Fibroblast of peridontal ligament (primary cell): ENCODE results near the gene CCDC70.
"Not testable (repeated sequence)": the region's sequence is repeated elsewhere in the genome, so short reads cannot be mapped to it uniquely, and the experiment has no call there.

ENCODE experiments used
- DNase-seq: peaks from one replicate; pipeline ENCODE4 v3.0.0-alpha.2; 2010; ENCODE audit errors: extremely low read depth

Gene CCDC70

DNA sequence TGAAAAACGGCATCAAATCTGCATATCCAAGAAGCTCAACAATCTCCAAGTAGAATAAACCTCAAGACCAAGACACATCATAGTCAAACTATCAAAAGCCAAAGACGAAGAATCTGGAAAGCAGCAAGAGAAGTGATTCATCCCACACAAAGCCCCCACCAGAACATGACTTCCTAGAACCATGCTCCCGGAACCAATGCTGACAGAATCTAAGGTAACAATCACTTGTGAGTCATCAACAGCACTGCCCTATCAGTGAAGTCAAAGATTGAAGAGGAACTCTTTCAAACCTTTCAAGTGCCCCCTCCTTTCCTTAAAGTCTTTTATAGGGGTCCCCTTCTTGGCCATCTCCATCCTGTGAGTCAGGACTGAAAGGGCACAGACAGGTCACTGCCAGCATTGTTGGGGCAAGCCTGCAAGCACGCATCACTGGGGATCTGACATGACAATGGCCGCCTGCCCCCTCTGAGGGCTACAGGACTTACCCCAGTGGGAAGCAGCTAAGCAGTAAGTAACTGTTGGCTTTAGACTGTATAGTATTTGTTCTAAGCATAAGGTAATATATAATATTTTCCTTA is at the start of gene CCDC70:
TSS of gene CCDC70 (plus strand) at position 247 of the 578 bp plus-strand sequence. CDS start 3,443 bp downstream, outside the sequence.
- no peak for DNase-seq

DNA sequence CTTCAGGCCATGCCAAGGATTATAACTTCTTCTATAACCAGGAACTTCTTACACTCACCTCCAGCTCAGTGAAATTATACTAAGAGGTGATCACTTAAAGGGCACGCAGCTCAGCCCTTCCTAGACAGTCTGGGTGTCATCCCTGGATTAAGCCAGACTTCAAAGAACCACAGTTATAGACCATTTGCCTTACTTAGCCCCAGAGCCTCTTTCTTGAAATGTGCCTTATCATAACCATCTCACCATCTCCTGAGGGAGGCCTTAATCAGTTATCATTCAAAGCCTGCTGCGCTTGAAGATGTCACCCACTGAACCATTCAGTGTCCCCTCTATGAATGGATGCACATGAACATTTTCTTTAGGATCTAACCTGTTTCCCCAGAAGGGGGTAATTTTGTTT is 47.7 kb upstream of the CCDC70 start:
- DNase-seq, result no peak

DNA sequence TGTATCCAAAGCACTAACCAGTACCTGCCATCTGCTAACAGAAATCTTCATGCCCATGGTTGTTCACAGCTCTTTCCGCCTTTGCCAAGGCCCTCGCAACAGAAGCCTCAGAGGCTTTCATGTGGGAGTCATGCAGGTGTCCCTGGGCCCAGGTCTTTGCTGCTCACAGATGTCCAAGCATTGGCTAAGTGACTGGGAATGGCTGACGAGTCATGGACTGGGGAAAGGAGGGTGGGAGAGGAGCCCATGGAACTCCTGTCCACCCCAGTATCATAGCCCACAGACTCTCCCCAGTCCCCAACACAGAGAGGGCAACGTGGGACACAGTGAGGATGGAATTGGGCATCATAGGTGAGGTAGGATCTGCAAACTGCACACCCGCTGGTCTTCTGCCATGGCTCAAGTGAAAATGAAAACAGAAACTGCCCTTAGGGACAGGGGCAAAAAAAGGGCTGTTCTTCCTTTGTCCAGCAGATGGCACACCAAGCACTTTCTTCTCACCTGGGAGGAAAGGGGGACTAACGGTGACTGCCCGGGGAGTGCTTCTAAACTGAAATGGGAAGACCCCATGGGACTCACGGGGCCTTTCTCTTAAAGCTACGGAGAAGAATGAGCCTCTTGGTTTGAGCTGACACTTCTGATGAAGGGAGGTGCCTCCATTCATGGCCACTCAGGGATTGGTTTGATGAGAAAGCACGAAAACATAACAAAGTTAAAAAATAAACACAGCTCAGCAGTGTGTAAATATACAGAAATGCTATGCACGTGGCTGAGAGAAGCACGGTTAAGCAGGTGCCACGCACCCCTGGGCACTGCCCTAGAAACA is 46.7 kb upstream of the CCDC70 start:
- DNase-seq, result peak; percentile 54

DNA sequence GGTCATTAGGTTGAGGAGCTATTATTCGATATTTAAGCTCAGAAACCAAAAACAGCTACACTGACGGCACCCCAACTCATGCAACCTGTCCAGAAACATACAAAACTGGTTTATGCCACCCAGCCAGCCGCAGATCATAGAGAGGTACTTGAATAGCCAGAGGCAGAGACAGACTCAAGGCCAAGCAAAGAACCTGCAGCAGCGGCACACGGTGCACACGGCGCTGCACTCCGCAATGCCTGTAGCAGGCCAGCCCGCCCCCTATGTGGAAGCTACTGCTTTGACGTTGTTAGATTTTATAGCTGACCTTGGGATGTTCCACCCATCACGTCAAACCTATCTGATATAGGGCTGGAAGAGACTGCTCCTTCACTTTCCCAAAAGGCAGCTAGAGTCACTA is 45.9 kb upstream of the CCDC70 start:
- DNase-seq, result no peak

DNA sequence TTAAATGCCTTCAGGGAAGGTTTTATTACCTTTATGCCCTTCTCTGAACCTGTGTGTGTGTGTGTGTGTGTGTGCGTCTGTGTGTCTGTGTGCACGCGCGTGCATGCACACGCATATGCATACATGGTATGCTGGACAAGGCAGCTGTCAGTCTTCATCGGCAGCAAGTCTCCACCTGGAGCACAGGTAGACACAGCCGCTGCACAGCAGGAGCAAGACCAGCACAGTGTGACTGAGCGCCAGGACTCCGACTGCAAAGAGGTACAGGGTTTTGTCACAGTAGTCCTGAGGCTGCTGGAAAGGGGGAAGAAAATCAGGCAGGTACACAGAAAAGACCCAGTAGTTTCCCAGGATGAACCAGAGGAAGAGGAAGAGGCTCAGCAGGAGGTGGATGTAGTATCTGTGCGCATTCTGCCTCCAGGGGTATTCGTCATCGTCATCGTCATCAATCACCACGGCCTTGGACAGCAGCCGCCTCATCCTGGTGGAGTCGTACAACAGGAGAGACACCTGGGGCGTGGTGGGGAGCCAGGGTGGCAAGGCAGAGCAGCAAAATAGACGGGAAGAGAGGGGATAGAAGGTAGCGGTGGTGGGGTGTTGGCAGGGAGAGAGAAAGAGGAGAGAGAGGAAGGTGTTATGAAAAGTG is 45.0 kb upstream of the CCDC70 start:
- DNase-seq, result no peak

DNA sequence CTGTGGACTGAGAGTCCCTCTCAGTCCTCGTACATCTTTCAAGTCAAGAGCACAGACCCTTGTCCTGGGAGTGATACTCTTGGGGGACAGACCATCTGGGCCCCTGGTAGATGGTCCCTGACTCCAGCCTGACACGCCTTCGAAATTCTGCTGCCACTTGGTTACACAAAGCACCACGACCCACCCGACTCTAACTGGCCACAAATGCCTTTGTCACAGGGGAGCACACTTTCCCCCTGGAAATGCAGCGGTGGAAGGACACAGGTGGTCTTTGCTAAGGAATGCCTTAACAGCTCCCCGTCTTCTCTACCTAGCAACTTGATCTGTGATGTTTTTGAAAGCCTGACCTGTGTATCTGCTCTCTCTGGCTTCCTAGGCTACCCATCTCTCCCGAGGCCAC is 44.1 kb upstream of the CCDC70 start:
- no peak for DNase-seq

DNA sequence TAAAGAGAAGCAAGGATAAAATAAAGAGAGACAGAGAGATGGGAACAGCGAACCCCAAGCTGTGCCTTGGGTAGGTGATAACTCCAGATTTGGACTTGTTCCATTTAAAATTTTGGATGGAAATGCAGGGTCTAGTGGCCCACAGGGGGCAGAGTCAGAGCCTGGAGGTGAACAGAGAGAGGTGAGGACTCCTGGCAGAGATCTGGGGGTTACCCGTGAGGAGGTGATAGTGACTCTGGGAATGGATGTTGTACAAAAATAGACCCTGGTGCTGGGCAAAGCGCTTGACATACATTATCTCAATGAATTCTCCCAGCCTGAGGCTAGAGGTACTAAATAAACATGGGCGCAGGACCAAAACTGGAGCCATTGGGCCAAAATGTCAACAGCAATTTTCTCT is 43.5 kb upstream of the CCDC70 start:
- no peak for DNase-seq

DNA sequence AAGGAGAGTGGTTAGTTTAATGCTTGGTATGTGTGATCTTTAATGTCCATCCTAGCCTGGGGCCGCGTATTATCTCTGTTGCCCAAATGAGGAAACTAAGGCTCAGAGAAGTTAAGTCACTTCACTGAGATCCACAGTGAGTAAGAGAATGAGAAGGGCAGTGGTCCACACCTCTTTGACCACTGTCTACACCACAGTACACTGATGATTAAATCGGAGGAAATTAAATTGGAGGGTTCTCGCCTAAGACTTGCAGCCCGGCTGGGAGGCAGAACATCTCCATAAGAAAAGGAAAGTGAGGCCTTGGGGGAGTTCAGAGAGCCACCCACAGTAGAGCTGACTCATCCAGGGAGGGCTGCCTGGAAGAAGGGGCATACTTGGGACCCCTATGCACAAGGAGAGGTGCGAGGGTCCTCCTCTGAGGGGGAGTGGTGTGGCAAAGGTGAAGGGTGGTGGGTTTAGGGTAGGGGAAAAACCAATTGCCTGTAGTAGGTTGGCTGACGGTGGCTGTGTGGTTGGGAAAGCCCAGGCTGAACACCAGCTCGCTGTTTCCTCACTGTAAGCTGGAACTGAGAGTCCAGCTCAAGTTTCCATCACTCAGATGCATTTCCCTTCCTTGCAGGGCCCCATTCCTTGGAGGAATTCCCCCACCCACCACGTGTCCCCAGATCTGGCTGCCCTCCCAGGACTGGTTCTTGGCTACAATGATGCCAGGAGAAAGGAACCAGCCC is 42.8 kb upstream of the CCDC70 start:
- DNase-seq, result peak; percentile 49

DNA sequence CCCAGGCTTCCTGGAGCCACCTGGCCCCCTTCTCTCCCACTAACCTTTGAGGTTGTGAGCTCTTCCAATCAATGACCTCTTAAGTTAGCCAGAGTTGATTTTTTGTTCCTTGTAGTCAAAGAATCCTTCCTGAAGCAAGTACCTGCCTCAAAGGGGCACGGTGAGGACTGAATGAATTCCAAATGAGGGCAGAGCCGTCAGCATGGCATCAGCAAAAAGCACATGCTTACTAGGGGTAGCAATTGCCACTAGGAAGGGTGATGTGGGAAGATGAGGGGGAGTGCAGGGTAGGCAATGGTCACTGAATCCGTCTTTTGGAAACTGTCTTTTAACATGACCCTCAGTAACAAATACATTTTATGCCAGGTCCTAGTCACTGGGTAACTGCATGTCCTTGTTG is 42.2 kb upstream of the CCDC70 start:
- DNase-seq, result no peak

DNA sequence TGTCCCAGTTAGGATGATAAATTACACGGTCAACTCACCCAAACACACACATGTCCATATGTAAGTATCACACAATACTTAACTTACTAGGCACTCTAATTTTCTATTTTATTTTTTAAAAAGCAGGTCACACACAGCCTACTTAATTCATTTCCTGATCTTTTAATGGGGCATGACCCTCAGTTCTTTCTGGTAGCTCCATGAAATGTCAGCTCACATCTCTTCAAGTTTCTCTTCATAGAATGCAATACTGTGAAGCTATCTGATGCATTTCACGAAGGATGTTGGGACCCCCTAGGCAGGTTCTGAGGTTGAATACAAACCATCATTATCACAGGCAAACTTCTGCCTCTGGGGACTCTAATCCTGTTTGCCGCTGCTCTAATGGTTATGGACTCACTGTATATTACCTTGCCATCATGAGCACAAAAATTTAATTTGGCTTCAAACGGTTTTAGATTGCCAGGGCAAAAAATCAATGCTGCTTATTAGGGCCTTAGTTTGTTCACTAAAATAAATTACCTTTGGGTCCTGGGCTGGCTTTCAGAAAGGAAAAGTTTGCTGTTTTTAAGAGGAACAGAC is 41.7 kb upstream of the CCDC70 start:
- no peak for DNase-seq

DNA sequence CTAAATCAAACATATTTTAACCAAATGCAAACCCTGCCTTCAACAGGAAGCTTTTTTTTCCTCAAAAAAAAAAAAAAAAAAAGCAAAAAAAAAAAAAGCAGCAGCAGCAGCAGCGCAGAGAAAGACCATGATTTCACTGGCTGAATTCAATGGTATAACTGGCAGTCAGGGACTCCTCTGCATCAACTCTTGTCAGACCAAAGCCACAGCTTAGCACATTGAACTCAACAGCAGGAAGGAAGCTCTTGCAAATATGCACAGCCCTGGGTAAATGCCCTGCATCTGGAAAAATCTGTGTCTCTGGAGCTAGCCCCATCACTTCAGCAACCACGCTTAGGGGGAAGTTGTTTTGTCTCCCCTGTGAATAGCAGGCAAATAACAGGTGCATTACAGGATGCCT is 40.2 kb upstream of the CCDC70 start:
- DNase-seq, result no peak

DNA sequence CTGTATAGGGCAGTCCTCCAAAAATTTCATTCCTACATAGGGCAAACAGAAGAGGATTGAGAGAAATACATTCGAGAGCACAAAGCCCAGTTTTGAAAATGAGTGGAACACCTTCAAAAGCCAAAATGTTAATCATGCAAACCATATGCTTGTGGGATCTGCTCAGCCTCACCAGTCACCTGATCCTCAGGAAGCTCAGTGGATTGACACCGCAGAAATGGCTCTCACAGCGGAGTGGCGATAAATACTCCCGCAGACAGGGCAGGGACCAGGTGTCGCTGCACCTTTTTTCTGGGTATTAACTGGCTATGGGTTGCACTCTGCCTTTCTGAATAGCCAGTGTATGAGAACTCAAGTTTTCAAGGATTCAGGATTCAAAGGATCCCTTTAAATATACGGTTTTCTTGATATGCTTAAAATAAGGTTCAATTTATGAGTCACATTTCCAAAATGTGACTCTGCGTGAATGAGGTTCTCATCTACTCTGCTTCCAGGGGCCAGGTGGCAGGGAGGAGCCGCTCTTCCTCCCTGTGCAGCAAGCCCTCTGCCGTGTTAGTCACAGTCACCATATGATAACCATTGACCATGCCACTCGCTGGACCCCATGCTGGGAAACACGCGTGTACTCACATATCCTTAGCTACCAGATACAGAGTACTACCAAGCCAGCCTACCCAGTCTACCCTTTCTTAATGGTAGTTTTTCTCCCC is 39.5 kb upstream of the CCDC70 start:
- DNase-seq, result no peak

DNA sequence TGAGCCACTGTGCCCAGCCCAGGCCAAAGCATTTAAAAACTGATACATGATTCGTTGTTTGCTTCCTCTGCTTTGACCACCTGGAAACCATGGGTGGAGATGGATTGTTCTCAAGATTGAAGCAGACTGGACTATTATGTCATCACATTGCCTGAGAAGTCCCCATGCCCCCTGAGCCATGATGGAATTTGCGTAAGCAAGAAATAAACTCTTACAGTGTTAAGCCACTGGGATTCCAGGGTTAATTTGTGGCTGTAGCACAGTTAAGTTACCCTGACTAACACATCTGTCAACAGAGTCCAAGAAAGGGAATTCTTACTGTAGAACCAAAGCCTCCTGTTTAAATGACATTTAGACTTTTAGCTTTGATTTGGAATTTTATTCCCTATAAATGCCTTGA is 38.4 kb upstream of the CCDC70 start:
- DNase-seq, result no peak

DNA sequence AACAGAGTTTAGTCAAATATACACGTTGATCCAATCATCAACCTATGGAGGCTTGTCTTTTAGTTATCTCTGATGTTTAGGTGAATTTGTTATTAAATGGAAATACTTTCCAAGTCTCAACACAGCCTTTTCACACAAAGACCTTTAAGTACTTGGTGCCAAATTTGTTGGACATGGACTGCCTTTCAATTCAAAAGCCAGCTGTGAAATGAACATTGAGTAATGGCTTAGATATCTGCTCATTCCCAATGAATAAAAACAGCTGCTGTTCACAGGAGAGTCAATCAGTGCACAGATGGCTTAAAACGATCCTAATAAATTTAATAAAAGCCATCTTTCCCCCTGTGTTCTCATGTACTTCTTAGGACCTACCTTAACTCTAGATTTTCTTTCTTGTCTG is 37.9 kb upstream of the CCDC70 start:
- no peak for DNase-seq

DNA sequence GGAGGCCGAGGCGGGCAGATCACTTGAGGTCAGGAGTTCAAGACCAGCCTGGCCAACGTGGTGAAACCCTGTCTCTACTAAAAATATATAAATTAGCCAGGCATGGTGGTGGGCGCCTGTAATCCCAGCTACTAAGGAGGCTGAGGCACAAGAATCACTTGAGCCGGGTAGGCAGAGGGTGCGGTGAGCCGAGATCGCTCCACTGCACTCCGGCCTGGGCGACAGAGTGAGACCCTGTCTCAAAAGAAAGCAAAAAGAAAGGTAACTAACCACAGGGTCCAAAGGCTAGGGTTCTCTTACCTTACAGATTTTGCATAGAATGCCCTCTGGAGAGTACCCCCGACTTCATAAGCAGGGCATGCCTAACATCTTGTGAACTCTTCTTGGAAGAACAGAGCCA is 37.1 kb upstream of the CCDC70 start:
- not testable (repeated sequence) for DNase-seq

DNA sequence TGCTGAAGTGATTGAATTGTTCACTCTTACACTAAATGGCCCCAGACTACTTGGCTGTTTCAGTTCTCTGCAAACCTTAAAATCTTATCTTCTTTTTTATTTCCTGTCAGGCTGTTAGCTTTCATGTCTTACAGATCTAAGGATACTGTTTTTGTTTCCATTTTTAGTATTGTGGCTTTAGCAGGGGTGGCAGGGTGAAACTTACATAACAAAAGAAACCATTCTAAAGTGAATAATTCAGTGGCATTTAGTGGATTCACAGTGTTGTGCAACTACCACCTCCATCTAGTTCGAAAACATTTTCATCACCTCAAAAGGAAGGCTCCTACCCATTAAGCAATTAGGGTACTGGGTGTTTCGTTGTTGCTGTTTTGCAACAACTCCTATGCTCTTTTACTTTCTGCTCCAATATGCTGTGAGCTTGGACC is 36.6 kb upstream of the CCDC70 start:
- DNase-seq, result no peak

DNA sequence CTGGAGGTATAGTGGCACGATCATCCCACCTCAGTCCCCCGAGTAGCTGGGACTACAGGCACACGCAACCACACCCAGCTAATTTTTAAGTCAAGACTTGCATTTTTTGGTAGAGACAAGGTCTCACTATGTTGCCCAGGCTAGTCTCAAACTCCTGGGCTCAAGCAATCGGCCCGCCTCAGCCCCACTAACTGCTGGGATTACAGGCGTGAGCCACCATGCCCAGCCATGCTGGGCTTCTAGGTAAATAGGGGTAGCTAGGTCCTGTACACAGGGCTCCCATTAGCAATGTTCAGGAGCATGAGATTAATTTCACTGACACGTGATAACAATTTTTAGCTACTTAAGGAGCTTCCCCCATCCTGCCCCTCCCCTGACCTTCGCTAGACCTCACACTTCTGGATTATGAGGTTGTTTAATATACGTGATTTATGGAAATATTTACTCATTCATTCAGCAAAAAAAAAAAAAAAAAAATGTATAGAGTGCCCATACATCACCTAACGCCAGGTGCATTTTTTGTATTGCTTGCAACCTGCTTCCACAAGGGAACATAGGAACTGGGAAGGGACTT is 36.0 kb upstream of the CCDC70 start:
- no peak for DNase-seq

DNA sequence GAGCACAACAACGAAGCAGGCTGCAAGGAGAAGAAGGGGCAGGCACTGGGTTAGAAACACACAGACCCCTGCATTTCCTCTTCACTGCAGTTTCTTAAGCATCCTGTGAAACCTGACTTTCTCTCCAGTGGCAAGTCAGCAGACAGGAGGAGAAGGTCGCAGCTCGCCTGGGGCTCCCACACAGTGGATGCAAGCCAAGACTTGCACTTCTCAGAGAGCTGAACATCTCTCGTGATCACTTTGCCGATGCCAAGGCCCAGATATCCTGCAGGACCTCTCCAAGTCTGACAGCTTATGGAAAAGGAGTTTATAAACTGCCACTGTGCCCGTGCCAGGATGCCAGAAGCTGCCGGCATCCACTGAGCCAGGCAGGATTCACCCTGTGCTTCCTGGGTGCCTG is 35.2 kb upstream of the CCDC70 start:
- DNase-seq, result no peak

DNA sequence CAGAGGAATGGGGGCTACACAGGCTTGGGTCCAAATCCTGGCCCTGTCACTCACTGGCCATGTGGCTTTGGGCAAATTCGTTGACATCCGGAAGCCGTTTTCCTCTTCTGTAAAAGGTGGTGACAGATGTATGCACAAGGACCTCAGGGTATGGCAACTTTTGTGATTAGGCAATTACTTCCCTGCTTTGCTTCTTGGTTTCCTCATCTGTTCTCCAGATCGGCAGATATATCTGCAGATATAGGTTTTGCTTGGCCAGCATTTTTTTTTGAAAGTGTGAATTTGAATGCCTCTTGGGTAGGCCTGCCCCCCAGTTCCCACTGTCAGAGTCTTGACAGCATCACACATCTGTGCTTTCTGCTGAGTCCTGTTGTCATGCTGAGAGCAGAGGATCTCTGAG is 34.5 kb upstream of the CCDC70 start:
- no peak for DNase-seq

DNA sequence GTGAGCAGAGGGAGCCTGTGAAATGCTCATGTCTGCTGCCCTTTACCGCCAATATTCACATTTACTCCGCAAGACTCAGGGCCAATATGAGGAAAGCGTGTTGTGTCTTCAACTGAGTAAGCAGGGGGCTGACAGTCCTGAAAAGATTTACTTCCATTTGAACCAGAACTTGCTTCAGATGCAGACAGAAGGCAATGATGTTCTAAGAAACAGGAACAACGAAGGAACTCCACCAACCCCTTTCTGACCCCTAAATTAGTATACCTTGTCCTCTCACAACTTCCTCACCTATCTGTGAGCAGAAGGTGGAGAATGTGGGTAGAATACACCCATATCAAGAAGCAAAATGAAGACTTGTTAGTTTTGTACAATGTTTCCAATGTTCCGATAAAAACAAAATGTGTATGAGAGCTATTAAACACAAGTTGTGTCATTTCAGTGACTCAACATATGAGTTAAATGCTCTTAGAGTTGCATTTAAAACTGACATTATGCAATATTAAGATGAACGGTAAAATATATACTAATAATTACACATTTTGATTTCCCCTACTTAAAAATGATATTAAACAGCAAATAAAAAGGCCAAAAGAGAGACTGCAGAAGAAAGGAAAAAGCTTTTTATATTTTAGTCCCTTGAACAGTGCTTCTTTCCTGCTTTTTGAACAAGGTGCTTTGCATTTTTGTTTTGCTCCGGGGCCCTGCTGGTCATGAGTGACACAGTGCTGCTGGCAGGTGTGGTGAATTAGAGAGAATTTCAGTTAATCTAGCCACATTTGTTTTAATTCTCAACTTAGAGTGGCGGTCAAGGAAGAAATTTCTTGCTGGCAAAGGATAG is 32.8 kb upstream of the CCDC70 start:
- no peak for DNase-seq
